ENCODE measurements around the gene TMCO2.

The TMCO2 gene

DNA sequence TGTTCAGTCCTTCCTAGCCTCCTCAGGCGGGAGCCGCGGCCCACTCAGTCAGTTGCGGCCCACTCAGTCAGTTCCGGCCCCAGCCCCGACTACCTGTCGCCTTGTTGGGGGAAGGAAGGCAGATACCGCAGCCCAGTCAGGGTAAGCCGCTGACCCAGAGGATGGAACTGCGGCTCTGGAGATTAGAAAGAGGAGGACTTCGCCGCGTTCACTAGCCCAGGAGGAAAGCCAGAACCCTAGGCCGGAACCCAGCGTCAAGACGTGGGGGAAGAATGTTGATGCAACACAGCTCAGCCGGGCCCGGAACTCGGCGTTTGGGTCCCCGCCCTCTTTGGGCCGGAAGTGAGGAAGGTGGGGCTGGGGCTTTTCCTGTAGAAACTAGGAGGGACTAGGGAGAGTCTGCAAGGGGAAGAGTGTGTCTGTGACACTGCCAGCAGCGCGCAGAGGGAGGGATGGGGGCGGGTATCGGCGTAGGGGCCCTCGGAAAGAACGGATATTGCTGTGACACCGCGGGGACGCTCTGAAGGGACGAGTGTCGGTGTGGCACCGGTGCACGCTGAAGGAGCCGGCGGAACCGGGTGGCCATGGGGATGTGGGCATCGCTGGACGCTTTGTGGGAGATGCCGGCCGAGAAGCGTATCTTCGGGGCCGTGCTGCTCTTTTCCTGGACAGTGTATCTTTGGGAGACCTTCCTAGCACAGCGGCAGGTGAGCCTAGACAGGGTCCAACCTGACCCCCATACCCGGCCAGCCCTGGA, 10.1 kb downstream of the TMCO2 start, which contains the start of gene ZMPSTE24:
ZMPSTE24 (plus strand) TSS at position 549 of the 757 bp plus-strand sequence; CDS start at position 585, 36 bp downstream.
- DNase-seq (ENCODE audit: low read depth in 3 of 3) = peak; percentile 89 to 96 (median 95)

DNA sequence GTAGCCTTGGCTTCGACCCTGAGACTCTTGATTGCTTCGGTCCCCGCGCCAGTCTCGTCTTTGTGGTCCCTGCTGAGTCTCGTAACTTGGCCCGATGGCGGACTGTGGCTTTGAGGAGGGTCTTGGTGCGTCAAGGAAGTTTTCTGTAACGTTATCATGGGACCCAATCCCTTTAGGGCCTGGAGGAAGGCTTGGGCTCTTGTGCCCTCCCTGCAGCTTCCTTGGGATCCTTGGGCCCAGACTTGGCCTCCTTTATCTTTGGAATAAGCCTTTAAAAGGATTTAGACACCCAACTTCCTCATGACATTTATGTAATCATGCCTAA, 10.7 kb downstream of the TMCO2 start:
- DNase-seq (ENCODE audit: low read depth in 3 of 3) = no peak

DNA sequence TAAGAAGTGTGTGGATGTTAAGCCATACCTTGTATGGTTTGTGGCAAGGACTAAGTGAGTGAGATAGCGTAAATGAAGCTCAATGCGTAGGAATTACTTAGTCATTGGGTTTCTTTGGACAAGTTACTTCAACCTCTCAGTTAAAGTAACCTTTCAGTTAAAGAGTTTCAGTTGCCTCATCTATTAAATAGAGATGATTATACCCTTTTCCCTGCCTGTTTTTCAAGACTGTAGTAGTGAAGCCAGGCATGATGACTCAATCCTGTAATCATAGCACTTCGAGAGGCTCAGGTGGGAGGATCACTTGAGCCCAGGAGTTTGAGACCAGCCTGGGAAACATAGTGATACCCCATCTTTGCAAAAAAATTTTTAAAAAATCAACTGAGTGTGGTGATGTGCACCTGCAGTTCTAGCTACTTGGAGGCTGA, 16.6 kb downstream of the TMCO2 start:
- no peak for DNase-seq (ENCODE audit: low read depth in 3 of 3)

DNA sequence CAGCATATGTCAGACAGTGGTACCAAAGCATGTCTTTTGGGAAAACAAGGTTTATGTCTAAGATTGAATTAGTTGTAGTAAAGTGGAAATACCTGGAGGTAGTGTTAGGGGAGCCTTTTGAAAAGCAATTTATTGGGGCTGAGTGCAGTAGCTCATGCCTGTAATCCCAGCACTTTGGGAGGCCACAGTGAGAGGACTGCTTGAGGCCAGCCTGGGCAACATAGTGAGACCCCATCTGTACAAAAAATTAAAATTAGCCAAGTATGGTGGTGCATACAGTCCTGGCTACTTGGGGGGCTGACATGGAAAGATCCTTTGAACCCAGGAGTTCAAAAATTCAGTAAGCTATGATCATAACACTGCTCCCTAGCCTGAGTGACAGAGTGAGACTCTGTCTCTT, 17.6 kb downstream of the TMCO2 start:
- no peak for DNase-seq (ENCODE audit: low read depth in 3 of 3)

GRCh38 chr1:40265919-40266318, 18.2 kb downstream of the TMCO2 start:
- DNase-seq (ENCODE audit: low read depth in 3 of 3) = no peak

- no peak for DNase-seq (ENCODE audit: low read depth in 3 of 3)
Measured at GRCh38 chr1:40266786-40267535, 19.2 kb downstream of the TMCO2 start.

GRCh38 chr1:40267767-40268187, 20.0 kb downstream of the TMCO2 start:
- DNase-seq (ENCODE audit: low read depth in 3 of 3) = no peak

DNA sequence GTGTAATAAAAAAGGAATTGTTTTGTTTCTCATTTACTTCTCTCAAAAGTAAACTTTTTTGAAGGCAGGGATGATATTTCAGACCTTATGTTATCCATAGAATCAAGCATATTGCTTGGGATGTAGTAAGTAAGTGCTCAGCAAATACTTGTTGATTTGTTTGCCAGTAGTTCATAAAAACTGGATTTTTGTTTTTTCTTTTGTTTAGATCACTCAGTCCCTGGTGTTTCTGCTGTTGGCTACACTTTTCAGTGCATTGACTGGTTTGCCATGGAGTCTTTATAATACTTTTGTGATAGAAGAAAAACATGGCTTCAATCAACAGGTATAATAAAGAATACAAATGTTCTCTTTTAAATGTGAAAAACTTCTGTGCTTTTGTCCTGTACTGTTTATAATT, 20.5 kb downstream of the TMCO2 start:
- no peak for DNase-seq (ENCODE audit: low read depth in 3 of 3)

DNA sequence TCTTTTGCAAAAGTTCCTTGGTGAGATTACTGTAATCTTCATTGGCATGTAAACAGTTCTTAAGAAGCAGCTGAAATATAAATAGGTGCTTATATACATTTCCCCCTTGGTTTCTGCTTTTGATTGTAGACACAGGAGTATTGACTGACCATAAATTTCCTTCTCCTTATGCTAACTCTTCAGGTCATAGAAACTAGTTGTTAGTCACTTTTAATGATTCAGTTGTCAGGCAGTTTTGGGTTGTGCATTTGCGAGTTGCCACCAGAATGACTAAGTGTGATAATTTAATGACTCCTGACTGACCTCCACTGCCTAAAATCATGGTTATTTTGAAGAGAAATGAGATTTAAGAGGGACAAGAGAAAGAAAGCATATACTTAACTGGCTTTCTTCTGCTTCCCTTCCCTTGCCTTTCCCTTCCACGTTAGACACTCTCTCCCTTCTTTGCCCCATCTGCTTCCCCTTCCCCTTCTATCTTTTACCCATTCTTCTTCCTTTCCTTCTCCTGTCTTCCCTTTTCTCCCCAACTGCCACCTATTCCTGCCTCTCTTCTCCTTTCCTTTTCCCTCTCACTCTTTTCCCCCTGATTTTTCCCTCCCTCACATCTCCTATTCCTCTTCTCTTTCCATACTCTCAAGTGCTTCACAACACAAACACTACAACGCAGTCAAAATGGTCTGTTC, 22.6 kb downstream of the TMCO2 start:
- DNase-seq (ENCODE audit: low read depth in 3 of 3) = no peak

DNA sequence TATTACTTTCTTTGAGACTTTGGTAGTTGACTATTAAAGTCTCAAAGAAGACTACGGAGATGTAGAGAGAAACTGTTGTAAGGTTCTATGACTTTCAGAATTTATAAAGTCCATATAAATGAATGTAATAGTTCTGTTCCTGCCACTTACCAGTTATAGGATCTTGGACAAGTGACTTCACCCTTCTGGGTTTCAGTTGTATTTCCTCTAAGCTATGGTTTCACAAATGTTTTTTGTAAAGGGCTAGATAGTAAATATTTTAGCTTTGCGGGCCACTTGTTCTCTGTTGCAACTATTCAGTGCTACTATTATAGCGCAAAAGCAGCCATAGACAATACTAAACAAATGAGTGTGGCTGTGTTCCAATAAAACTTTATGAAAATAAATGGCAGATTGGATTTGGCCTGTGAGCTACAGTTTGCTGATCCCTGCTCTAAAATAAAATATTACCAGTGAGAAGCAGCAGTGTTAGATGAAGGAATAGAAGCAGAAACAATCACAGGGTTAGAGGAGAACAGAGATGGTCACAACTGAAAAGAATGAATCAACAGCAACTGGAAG, 25.0 kb downstream of the TMCO2 start:
- no peak for DNase-seq (ENCODE audit: low read depth in 3 of 3)

DNA sequence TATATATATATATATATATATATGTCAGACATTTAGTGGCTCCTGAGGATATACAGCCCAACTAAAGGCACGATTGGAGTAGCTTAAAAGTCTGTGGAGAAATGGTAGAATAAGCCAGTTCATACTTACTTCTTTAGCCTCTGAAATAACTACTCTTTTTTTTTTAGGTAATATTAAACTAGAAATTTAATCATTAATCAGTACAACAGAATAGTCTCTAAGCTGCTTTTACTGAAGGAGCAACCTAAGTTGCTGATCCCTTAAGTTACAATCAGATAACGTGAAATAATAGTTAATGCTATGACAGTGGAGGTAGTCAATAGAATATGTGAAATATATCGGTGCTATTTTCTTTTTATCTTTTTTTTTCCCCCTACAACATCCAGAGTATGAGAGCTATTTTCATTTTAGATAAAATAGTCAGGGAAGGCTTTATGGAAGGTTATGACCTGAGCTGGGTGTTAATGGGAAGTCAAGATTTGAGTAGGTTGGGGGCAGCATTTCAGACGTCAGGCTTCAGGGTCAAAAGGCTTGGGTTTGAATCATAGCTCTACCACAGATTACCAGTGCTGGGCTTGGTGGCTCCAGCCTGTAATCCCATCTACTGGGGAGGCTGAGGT, 25.9 kb downstream of the TMCO2 start:
- DNase-seq (ENCODE audit: low read depth in 3 of 3) = no peak

DNA sequence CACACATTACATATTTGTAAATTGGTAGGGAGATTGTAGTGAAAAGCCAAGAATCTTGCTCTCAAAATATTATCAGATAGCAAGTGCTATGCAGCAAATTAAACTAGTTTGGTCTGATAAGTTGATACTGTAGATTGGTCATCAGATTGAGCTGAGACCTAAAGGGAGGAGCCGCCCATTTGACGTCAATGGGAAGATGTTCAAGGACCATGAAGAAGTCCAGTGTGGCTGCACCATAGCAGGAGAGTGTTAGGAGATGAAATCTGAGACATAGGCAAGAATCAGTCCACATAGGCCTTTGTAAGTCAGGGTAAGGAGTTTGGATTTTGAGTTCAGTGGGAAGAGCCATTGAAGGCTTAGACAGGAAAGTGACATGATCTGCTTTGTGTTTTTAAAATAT, 26.6 kb downstream of the TMCO2 start:
- no peak for DNase-seq (ENCODE audit: low read depth in 3 of 3)

GRCh38 chr1:40276122-40276521, 28.4 kb downstream of the TMCO2 start:
- no peak for DNase-seq (ENCODE audit: low read depth in 3 of 3)

GRCh38 chr1:40281853-40282252, 34.1 kb downstream of the TMCO2 start:
- no peak for DNase-seq (ENCODE audit: low read depth in 3 of 3)

GRCh38 chr1:40291293-40291692, 43.6 kb downstream of the TMCO2 start:
- no peak for DNase-seq (ENCODE audit: low read depth in 3 of 3)

- DNase-seq (ENCODE audit: low read depth in 3 of 3) = no peak
Measured at GRCh38 chr1:40299366-40300248, 51.9 kb downstream of the TMCO2 start.

DNA sequence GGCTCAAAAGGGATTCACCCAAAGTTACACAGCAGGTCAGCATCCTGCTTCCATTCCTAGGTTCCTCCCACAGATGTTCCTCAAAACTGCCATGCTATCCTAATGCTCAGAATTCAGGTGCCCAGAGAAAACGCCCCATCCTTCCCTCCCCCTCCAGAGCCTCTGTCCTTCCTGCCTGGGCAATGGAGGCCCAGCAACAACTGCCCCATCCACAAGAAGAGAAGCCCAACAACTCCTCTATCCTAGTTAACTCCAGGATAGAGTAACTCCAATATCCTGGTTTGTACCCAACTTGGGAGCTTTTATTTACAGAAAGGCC, 52.5 kb downstream of the TMCO2 start:
- no peak for DNase-seq (ENCODE audit: low read depth in 3 of 3)

DNA sequence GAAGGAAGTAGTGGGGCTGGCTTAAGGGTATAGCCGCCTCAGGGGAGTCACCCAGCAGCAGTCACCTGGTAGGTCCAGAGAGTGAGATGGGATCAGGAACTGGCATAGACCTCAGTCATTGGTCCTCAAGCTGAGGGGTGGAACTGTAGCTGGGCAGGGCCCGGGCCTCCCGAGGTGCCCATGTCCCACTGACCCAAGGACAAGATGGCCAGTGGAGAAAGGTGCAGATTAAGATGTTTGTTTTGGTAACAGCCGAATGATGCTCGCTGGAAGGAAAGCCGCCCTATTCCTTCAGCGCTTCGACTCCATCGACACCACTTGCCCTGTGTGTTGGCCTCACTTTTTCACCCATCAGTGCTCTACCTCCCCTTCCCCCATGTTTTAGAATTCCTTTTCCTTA, 52.9 kb downstream of the TMCO2 start:
- DNase-seq (ENCODE audit: low read depth in 3 of 3) = no peak

DNA sequence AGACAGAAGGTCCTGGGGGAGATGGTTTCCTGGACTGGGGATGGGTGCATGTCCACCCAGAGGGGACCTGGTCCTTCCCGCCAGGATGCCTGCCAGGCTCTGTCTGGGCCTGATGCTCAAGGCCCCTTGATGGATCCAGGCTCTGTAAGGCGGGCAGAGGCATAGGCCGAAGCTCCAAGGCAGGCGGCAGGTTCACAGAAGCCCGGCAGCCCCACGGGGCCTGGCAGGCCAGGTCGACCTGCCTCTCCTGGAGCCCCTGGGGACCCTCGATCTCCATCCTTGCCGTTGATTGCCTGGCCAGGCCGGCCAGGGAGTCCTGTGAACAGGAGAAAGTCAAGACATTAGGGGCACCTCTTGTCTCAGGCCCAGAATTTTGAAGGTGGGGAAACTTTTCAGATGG, 53.3 kb downstream of the TMCO2 start:
- DNase-seq (ENCODE audit: low read depth in 3 of 3) = no peak

Data from stimulated activated CD4-positive, alpha-beta T cell treated with anti-CD3 and anti-CD28 coated beads, TNF-alpha, amount 100 ng/mL, for 24 hours (primary cell).